HCT116 (cell line): Measurements from ENCODE around the gene H19. TPM values are rescaled to one million over a fixed set of nuclear protein-coding genes. Genes with fewer than 3 reads are reported as not detected.

ENCODE experiments used
- ATAC-seq: fragments of 200-7000 bp; cut with Tn5 transposase; 2 replicates; pipeline ENCODE4 v1.9.1; 2020; ENCODE audit warnings: mild to moderate bottlenecking, moderate library complexity
- BruUV-seq: library from RNA; stranded (reverse); fragments of 400-500 nt; replicated peaks from 2 replicates; lab custom pipeline; 2021; lab: Mats Ljungman, UMichigan
- CTCF ChIA-PET: fragments of 300-600 bp; sonication (Branson Sonifier 250); formaldehyde crosslinking; loops from one replicate; lab custom pipeline; 2021; ENCODE audit warnings: antibody characterized with exemption; lab: Charles Lee
- POLR2A ChIA-PET: fragments of 300-600, 350-600 bp; sonication (Branson Sonifier 250); formaldehyde crosslinking; loops from one replicate; lab custom pipeline; 2021; ENCODE audit warnings: antibody characterized with exemption; lab: Charles Lee
- RAD21 ChIA-PET, 2 experiments: fragments of 300-600 bp; sonication (Branson Sonifier 250); formaldehyde crosslinking; loops; one replicate each; lab custom pipeline; 2023; ENCODE audit warnings: low total read pairs in 2 of 2; ENCODE audit not compliant: uncharacterized antibody in 2 of 2, unreplicated experiment in 2 of 2, low non-redundant PET in 1 of 2; lab: Charles Lee
- DNase-seq: peaks from one replicate; pipeline ENCODE4 v3.0.0-alpha.2; 2010; ENCODE audit warnings: low read depth, low spot score
- H2AFZ ChIP-seq: fragments of 200-600 bp; shearing (Covaris generic), sonication (generic); 2 replicates; pipeline ENCODE4 v1.6.1; 2017; ENCODE audit warnings: low read depth, mixed run types, mixed read lengths, antibody characterized with exemption, low read length; ENCODE audit not compliant: poor library complexity, severe bottlenecking
- H3K27ac ChIP-seq: 2 replicates; pipeline ENCODE4 v1.5.1; 2012; ENCODE audit warnings: low read depth, low read length
- H3K27me3 ChIP-seq: fragments of 200-600 bp; sonication (generic); 2 replicates; pipeline ENCODE4 v1.6.1; 2016; ENCODE audit warnings: mixed run types, low read length, mixed read lengths; ENCODE audit not compliant: insufficient read depth
- H3K36me3 ChIP-seq, 2 experiments: fragments of 200-500 bp in 1 of 2; fragments of 200-600 bp in 1 of 2; sonication (Bioruptor generic) in 1 of 2; sonication (generic) in 1 of 2; 2 replicates each; pipeline versions ENCODE4 v1.5.1 to v1.6.1; 2014 to 2016; ENCODE audit warnings: low read length in 2 of 2, inconsistent platforms in 1 of 2, mixed read lengths in 1 of 2, mixed run types in 1 of 2; ENCODE audit not compliant: insufficient read depth in 2 of 2, control insufficient read depth in 1 of 2
- H3K4me1 ChIP-seq, 2 experiments: fragments of 200-600 bp in 1 of 2; sonication (generic) in 1 of 2; 2 replicates each; pipeline versions ENCODE4 v1.5.1 to v1.6.1; 2012 to 2017; ENCODE audit warnings: low read length in 2 of 2, inconsistent platforms in 1 of 2, mild to moderate bottlenecking in 1 of 2, mixed read lengths in 1 of 2, mixed run types in 1 of 2, moderate library complexity in 1 of 2; ENCODE audit not compliant: insufficient read depth in 2 of 2, control insufficient read depth in 1 of 2
- H3K4me2 ChIP-seq: fragments of 200-600 bp; sonication (generic); 2 replicates; pipeline ENCODE4 v1.6.1; 2017; ENCODE audit warnings: mixed run types, low read length, mixed read lengths
- H3K4me3 ChIP-seq, 2 experiments: fragments of 200-600 bp in 1 of 2; sonication (generic) in 1 of 2; replicated peaks in 1 of 2; 2 replicates each; pipeline ENCODE4 v1.5.1; 2011 to 2016; ENCODE audit warnings: low read length in 2 of 2, control low read depth in 1 of 2, low read depth in 1 of 2, mild to moderate bottlenecking in 1 of 2, mixed read lengths in 1 of 2, mixed run types in 1 of 2
- H3K79me2 ChIP-seq: fragments of 200-600 bp; sonication (generic); 2 replicates; pipeline ENCODE4 v1.6.1; 2017; ENCODE audit warnings: mild to moderate bottlenecking, mixed run types, low read length, moderate library complexity, mixed read lengths; ENCODE audit not compliant: insufficient read depth
- H3K9ac ChIP-seq: fragments of 200-600 bp; sonication (generic); 2 replicates; pipeline ENCODE4 v1.6.1; 2016; ENCODE audit warnings: low read length, mixed read lengths
- H3K9me2 ChIP-seq: fragments of 200-600 bp; sonication (generic), shearing (Covaris generic); 2 replicates; pipeline ENCODE4 v1.6.1; 2017; ENCODE audit warnings: mixed run types, mild to moderate bottlenecking, moderate library complexity; ENCODE audit not compliant: insufficient read depth
- H3K9me3 ChIP-seq, 2 experiments: fragments of 200-500 bp in 1 of 2; fragments of 200-600 bp in 1 of 2; sonication (Bioruptor generic) in 1 of 2; sonication (generic) in 1 of 2; 2 replicates each; pipeline ENCODE4 v1.6.1; 2014 to 2017; ENCODE audit warnings: low read length in 2 of 2, mixed read lengths in 2 of 2, inconsistent platforms in 1 of 2, low read depth in 1 of 2, mild to moderate bottlenecking in 1 of 2, mixed run types in 1 of 2, moderate library complexity in 1 of 2; ENCODE audit not compliant: control insufficient read depth in 1 of 2, insufficient read depth in 1 of 2
- H4K20me1 ChIP-seq: fragments of 200-600 bp; sonication (generic), shearing (Covaris generic); 2 replicates; pipeline ENCODE4 v1.6.1; 2017; ENCODE audit warnings: mixed run types, mild to moderate bottlenecking, moderate library complexity; ENCODE audit not compliant: insufficient read depth
- CBX3 ChIP-seq: IDR thresholded peaks from 2 replicates; pipeline ENCODE4 v1.6.1; 2012; ENCODE audit warnings: low read depth
- EGR1 ChIP-seq: IDR thresholded peaks from 2 replicates; pipeline ENCODE4 v1.6.1; 2012; ENCODE audit warnings: low read depth
- EZH2phosphoT487 ChIP-seq: fragments of 200-600 bp; IDR thresholded peaks from 2 replicates; pipeline ENCODE4 v1.6.1; 2018; ENCODE audit warnings: antibody characterized with exemption, borderline replicate concordance
- FOSL1 ChIP-seq: IDR thresholded peaks from 2 replicates; pipeline ENCODE4 v1.6.1; 2012; ENCODE audit warnings: low read depth
- JUND ChIP-seq: IDR thresholded peaks from 2 replicates; pipeline ENCODE4 v1.6.1; 2012
- POLR2A ChIP-seq: IDR thresholded peaks from 2 replicates; pipeline ENCODE4 v1.7.0; 2011; ENCODE audit warnings: borderline replicate concordance; ENCODE audit not compliant: insufficient read depth, insufficient read length; ENCODE audit errors: extremely low read depth
- POLR2AphosphoS5 ChIP-seq: IDR thresholded peaks from 2 replicates; pipeline ENCODE4 v1.6.1; 2011; ENCODE audit warnings: mild to moderate bottlenecking, low read depth, low read length, moderate library complexity
- RAD21 ChIP-seq: IDR thresholded peaks from 2 replicates; pipeline ENCODE4 v1.6.1; 2012; ENCODE audit warnings: low read depth, mild to moderate bottlenecking
- SIN3A ChIP-seq: IDR thresholded peaks from 2 replicates; pipeline ENCODE4 v1.6.1; 2012; ENCODE audit warnings: low read depth
- TCF7L2 ChIP-seq: IDR thresholded peaks from 2 replicates; pipeline ENCODE4 v1.7.0; 2011; ENCODE audit warnings: borderline replicate concordance, inconsistent platforms; ENCODE audit not compliant: insufficient read depth, insufficient read length; ENCODE audit errors: extremely low read depth
- YY1 ChIP-seq: IDR thresholded peaks from 2 replicates; pipeline ENCODE4 v1.6.1; 2011; ENCODE audit warnings: low read length, low read depth, moderate library complexity, mild to moderate bottlenecking; ENCODE audit not compliant: insufficient replicate concordance; ENCODE audit errors: extremely low read depth
- ZBTB33 ChIP-seq: IDR thresholded peaks from 2 replicates; pipeline ENCODE4 v1.6.1; 2011; ENCODE audit warnings: mild to moderate bottlenecking, low read length, moderate library complexity; ENCODE audit not compliant: insufficient replicate concordance; ENCODE audit errors: extremely low read depth
- intact Hi-C: fragments of 100-400 bp; cut with micrococcal nuclease; formaldehyde crosslinking; loops from 2 replicates; pipeline ENCODE4 v1.10.0; 2022
- total RNA-seq: library from RNA; stranded (reverse); gene quantifications from one replicate; pipeline ENCODE4 v1.2.1, GENCODE V29; 2021; ENCODE audit not compliant: unreplicated experiment

Gene H19
- total RNA-seq, 1 experiment from 2014 or later, result 10.5 TPM

GRCh38 chr11:2012440-2012839 is 14.8 kb upstream of the H19 start:
- H3K27me3 ChIP-seq, result no peaks in the 10 kb centered on the region
- ChIA-PET RAD21 (no interaction called here), POLR2A (no interaction called here), CTCF (no interaction called here)
- H3K79me2 ChIP-seq, result no peaks in the 10 kb centered on the region
- H3K4me2 ChIP-seq, result no peak overlapping the region
- no peak overlapping the region for H3K9ac ChIP-seq
- intact Hi-C loops, result no loop called here
- no peaks in the 10 kb centered on the region for H3K4me1 ChIP-seq
- no TSS peak for BruUV-seq
- H2AFZ ChIP-seq, result no peak overlapping the region
- H3K9me2 ChIP-seq, result no peaks in the 10 kb centered on the region
- no peak for ATAC-seq
- no peaks in the 10 kb centered on the region for H4K20me1 ChIP-seq
- H3K4me3 ChIP-seq, result no peak overlapping the region
- no peak for DNase-seq
- TF ChIP-seq POLR2AphosphoS5 (no peak), JUND (no peak), CBX3 (no peak)
- no peak overlapping the region for H3K27ac ChIP-seq
- H3K9me3 ChIP-seq, result no peaks in the 10 kb centered on the region
- H3K36me3 ChIP-seq, result no peaks in the 10 kb centered on the region

- no peaks in the 10 kb centered on the region for H3K4me1 ChIP-seq
- ATAC-seq, result no peak
- no peak for TF ChIP-seq EZH2phosphoT487
- TF ChIP-seq YY1, result no peak
- TF ChIP-seq EGR1, result no peak
- no peak for TF ChIP-seq ZBTB33
- TF ChIP-seq POLR2AphosphoS5, result no peak
- TF ChIP-seq TCF7L2, result no peak
- no peak for TF ChIP-seq POLR2A
- TF ChIP-seq FOSL1, result no peak
- TF ChIP-seq RAD21, result no peak
- no peak for TF ChIP-seq SIN3A
- no peak for TF ChIP-seq CBX3
- TF ChIP-seq, all 23 proteins: peak for 0
- H3K27me3 ChIP-seq, result no peaks in the 10 kb centered on the region
- ChIA-PET CTCF (no interaction called here), POLR2A (no interaction called here), RAD21 (no interaction called here)
- H3K79me2 ChIP-seq, result no peaks in the 10 kb centered on the region
- no peaks in the 10 kb centered on the region for H3K36me3 ChIP-seq
- no peak overlapping the region for H2AFZ ChIP-seq
- DNase-seq, result no peak
- no peaks in the 10 kb centered on the region for H4K20me1 ChIP-seq
- intact Hi-C loops, result no loop called here
- no peak overlapping the region for H3K4me3 ChIP-seq
- no peaks in the 10 kb centered on the region for H3K9me2 ChIP-seq
- H3K9ac ChIP-seq, result no peak overlapping the region
- H3K27ac ChIP-seq, result no peak overlapping the region
- BruUV-seq, result no TSS peak
- H3K4me2 ChIP-seq, result no peak overlapping the region
- no peaks in the 10 kb centered on the region for H3K9me3 ChIP-seq
Observed at GRCh38 chr11:2004466-2004865, 6.8 kb upstream of the H19 start.
